Measurements from ENCODE around the gene CELSR2. TPM values are rescaled to one million over a fixed set of nuclear protein-coding genes. Genes with fewer than 3 reads are reported as not detected.

CELSR2 gene
- total RNA-seq, 1 experiment from 2014 or later, result 0.11 TPM

- H3K27me3 ChIP-seq (replicated peaks), result no peaks in the 10 kb centered on the region
- H3K27ac ChIP-seq, result no peak overlapping the region
- H3K36me3 ChIP-seq, result no peaks in the 10 kb centered on the region
- DNase-seq (ENCODE audit: low read depth in 1 of 2, low spot score in 2 of 2), result no peak
- H3K9me3 ChIP-seq (replicated peaks), result 0 out of 2 replicates have a peak, but pooled peaks cover 3% of the 10 kb centered on the region
- no peak overlapping the region for H3K4me3 ChIP-seq
- peaks cover 7% of the 10 kb centered on the region for H3K4me1 ChIP-seq (replicated peaks)
Measured at GRCh38 chr1:109258481-109259466, 9.4 kb downstream of the CELSR2 start.

GRCh38 chr1:109259674-109260557, 10.6 kb downstream of the CELSR2 start:
- Histone ChIP-seq H3K4me1 (replicated peaks) (no peaks in the 10 kb centered on the region), H3K4me3 (no peak overlapping the region), H3K36me3 (no peaks in the 10 kb centered on the region), H3K27ac (no peak overlapping the region), H3K9me3 (replicated peaks) (0 out of 2 replicates have a peak, but pooled peaks cover 3% of the 10 kb centered on the region), H3K27me3 (replicated peaks) (no peaks in the 10 kb centered on the region)
- DNase-seq (ENCODE audit: low read depth in 1 of 2, low spot score in 2 of 2), result no peak

GRCh38 chr1:109261006-109261405, 11.7 kb downstream of the CELSR2 start:
- Histone ChIP-seq H3K36me3 (no peaks in the 10 kb centered on the region), H3K27ac (no peak overlapping the region), H3K4me3 (no peak overlapping the region), H3K9me3 (replicated peaks) (0 out of 2 replicates have a peak, but pooled peaks cover 3% of the 10 kb centered on the region), H3K4me1 (replicated peaks) (no peaks in the 10 kb centered on the region), H3K27me3 (replicated peaks) (no peaks in the 10 kb centered on the region)
- no peak for DNase-seq (ENCODE audit: low read depth in 1 of 2, low spot score in 2 of 2)

- Histone ChIP-seq H3K27me3 (replicated peaks) (no peaks in the 10 kb centered on the region), H3K27ac (no peak overlapping the region)
- no peak for DNase-seq (ENCODE audit: low read depth in 1 of 2, low spot score in 2 of 2)
Measured at GRCh38 chr1:109261578-109261977, 12.2 kb downstream of the CELSR2 start.

DNA sequence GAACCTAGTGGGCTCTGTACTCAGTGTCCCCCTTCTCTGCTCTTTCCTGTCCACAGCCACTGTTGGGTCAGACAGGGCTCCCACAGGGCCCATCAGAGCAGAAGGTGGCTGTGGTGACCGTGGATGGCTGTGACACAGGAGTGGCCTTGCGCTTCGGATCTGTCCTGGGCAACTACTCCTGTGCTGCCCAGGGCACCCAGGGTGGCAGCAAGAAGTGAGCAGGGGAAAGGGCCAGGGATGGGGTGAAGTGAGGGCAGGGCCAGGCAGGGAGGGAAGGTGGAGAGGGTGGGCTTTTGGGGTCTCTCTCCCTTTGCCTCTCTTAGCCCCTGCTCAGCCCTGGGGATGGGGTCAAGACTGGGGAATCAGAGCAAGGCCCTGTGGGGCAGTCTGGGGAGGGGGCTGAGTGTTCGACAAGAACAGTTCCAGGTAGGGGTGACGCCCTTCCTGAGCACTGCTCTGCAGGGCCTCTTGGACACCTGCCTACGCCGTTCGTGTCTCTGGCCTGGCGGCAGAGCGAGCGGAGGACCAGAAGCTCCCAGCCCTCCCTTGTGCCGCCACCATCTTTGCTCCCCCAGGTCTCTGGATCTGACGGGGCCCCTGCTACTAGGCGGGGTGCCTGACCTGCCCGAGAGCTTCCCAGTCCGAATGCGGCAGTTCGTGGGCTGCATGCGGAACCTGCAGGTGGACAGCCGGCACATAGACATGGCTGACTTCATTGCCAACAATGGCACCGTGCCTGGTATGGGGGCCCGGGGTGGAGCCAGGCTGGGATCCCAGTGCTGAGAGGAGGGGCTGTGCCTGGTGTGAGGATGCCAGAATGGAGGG, 13.1 kb downstream of the CELSR2 start:
- Histone ChIP-seq H3K4me3 (no peak overlapping the region), H3K27ac (no peak overlapping the region), H3K27me3 (replicated peaks) (no peaks in the 10 kb centered on the region), H3K36me3 (no peaks in the 10 kb centered on the region), H3K4me1 (replicated peaks) (no peaks in the 10 kb centered on the region), H3K9me3 (replicated peaks) (0 out of 2 replicates have a peak, but pooled peaks cover 3% of the 10 kb centered on the region)
- no peak for DNase-seq (ENCODE audit: low read depth in 1 of 2, low spot score in 2 of 2)

More at GRCh38 chr1:109261578-109261977, 12.2 kb downstream of the CELSR2 start:
- 0 out of 2 replicates have a peak, but pooled peaks cover 3% of the 10 kb centered on the region for H3K9me3 ChIP-seq (replicated peaks)
- H3K36me3 ChIP-seq, result no peaks in the 10 kb centered on the region
- no peaks in the 10 kb centered on the region for H3K4me1 ChIP-seq (replicated peaks)
- H3K4me3 ChIP-seq, result no peak overlapping the region

- Histone ChIP-seq H3K4me3 (no peak overlapping the region), H3K27ac (no peak overlapping the region), H3K4me1 (replicated peaks) (no peaks in the 10 kb centered on the region), H3K27me3 (replicated peaks) (no peaks in the 10 kb centered on the region), H3K9me3 (replicated peaks) (0 out of 2 replicates have a peak, but pooled peaks cover 3% of the 10 kb centered on the region), H3K36me3 (no peaks in the 10 kb centered on the region)
- DNase-seq (ENCODE audit: low read depth in 1 of 2, low spot score in 2 of 2), result no peak
Measured at GRCh38 chr1:109263234-109263596, 13.9 kb downstream of the CELSR2 start.

DNA sequence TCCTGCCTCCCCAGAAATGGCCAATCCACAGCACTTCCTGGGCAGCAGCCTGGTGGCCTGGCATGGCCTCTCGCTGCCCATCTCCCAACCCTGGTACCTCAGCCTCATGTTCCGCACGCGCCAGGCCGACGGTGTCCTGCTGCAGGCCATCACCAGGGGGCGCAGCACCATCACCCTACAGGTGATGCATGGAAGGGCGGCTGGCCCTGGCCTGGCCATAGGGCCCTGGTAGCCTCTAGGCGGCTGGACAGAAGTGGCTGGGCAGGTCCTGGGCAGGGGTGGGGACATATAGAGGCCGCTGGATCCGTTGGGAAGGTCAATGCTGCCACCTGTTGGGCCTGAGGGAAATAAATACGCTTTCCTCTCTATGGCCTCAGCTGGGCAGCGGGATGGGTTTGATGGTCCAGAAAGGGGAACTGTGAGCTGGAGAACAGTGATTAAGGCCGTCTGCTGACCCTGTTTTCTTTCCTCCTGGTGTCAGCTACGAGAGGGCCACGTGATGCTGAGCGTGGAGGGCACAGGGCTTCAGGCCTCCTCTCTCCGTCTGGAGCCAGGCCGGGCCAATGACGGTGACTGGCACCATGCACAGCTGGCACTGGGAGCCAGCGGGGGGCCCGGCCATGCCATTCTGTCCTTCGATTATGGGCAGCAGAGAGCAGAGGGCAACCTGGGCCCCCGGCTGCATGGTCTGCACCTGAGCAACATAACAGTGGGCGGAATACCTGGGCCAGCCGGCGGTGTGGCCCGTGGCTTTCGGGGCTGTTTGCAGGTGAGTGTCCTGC, 14.4 kb downstream of the CELSR2 start:
- peak; percentile 80 to 97 for DNase-seq (ENCODE audit: low read depth in 1 of 2, low spot score in 2 of 2)
- no peaks in the 10 kb centered on the region for H3K27me3 ChIP-seq (replicated peaks)
- no peak overlapping the region for H3K27ac ChIP-seq

DNA sequence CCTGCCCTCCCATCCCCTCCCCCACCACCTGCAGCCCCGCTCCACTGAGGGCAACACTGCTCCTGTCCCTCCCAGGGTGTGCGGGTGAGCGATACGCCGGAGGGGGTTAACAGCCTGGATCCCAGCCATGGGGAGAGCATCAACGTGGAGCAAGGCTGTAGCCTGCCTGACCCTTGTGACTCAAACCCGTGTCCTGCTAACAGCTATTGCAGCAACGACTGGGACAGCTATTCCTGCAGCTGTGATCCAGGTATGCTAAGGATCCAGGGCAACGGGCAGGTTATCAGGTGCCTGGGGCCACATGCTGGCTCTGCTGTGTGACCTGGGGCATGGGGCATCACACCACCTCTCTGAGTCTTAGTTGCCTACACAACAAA, 15.0 kb downstream of the CELSR2 start:
- Histone ChIP-seq H3K27ac (no peak overlapping the region), H3K36me3 (no peaks in the 10 kb centered on the region), H3K4me3 (no peak overlapping the region), H3K9me3 (replicated peaks) (0 out of 2 replicates have a peak, but pooled peaks cover 3% of the 10 kb centered on the region), H3K27me3 (replicated peaks) (no peaks in the 10 kb centered on the region), H3K4me1 (replicated peaks) (no peaks in the 10 kb centered on the region)
- no peak for DNase-seq (ENCODE audit: low read depth in 1 of 2, low spot score in 2 of 2)

More for the DNA sequence above, 14.4 kb downstream of the CELSR2 start:
- Histone ChIP-seq H3K9me3 (replicated peaks) (0 out of 2 replicates have a peak, but pooled peaks cover 3% of the 10 kb centered on the region), H3K4me1 (replicated peaks) (no peaks in the 10 kb centered on the region), H3K4me3 (no peak overlapping the region), H3K36me3 (no peaks in the 10 kb centered on the region)

DNA sequence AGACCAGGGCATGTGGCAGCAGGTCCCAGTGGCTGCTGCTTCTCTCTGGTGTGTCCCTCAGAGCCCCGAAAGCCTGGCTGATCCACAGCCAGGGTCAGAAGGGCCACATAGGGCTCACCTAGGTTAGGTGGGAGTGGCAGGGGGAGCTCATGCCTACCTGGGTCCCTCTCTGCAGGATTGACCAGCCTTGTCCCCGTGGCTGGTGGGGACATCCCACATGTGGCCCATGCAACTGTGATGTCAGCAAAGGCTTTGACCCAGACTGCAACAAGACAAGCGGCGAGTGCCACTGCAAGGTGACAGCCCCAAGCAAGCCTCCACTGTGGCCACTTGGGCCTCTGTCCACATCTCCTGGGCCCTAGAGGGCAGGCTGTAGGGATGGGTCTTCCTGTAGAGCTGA, 15.7 kb downstream of the CELSR2 start:
- no peak for DNase-seq (ENCODE audit: low read depth in 1 of 2, low spot score in 2 of 2)
- Histone ChIP-seq H3K9me3 (replicated peaks) (0 out of 2 replicates have a peak, but pooled peaks cover 3% of the 10 kb centered on the region), H3K4me3 (no peak overlapping the region), H3K27me3 (replicated peaks) (no peaks in the 10 kb centered on the region), H3K27ac (no peak overlapping the region), H3K4me1 (replicated peaks) (no peaks in the 10 kb centered on the region), H3K36me3 (no peaks in the 10 kb centered on the region)

- H3K4me1 ChIP-seq (replicated peaks), result no peaks in the 10 kb centered on the region
- H3K36me3 ChIP-seq, result no peaks in the 10 kb centered on the region
- H3K4me3 ChIP-seq, result no peak overlapping the region
- no peaks in the 10 kb centered on the region for H3K27me3 ChIP-seq (replicated peaks)
- DNase-seq (ENCODE audit: low read depth in 1 of 2, low spot score in 2 of 2), result peak in 1 of 2 experiments; percentile 31
- H3K9me3 ChIP-seq (replicated peaks), result 0 out of 2 replicates have a peak, but pooled peaks cover 3% of the 10 kb centered on the region
- H3K27ac ChIP-seq, result no peak overlapping the region
Measured at GRCh38 chr1:109265741-109266330, 16.5 kb downstream of the CELSR2 start.

- H3K4me1 ChIP-seq (replicated peaks), result no peaks in the 10 kb centered on the region
- no peak overlapping the region for H3K4me3 ChIP-seq
- DNase-seq (ENCODE audit: low read depth in 1 of 2, low spot score in 2 of 2), result no peak
- H3K27ac ChIP-seq, result no peak overlapping the region
- no peaks in the 10 kb centered on the region for H3K36me3 ChIP-seq
- no peaks in the 10 kb centered on the region for H3K27me3 ChIP-seq (replicated peaks)
- H3K9me3 ChIP-seq (replicated peaks), result 0 out of 2 replicates have a peak, but pooled peaks cover 3% of the 10 kb centered on the region
Measured at GRCh38 chr1:109266965-109267364, 17.6 kb downstream of the CELSR2 start.

DNA sequence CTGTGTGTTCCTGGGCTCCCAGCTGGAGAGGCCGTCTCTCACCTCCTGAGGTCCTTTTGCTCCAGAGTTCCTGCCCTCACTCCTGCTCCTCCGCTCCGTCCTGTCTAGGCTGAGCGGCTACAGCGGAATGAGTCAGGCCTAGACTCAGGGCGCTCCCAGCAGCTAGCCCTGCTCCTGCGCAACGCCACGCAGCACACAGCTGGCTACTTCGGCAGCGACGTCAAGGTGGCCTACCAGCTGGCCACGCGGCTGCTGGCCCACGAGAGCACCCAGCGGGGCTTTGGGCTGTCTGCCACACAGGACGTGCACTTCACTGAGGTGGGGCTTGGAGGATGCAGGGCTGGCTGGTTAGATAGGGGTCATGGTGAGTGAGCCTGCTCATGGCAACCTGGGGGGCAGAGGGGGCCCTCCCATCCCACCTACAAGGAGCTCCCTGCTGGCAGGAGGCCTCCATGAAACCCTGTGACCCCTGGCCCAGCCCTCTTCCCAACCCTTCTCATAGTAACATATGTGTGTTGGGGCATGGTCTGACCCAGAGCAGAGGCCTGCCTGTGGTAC, 18.5 kb downstream of the CELSR2 start:
- DNase-seq (ENCODE audit: low read depth in 1 of 2, low spot score in 2 of 2), result peak in 1 of 2 experiments; percentile 41
- Histone ChIP-seq H3K4me1 (replicated peaks) (no peaks in the 10 kb centered on the region), H3K27me3 (replicated peaks) (no peaks in the 10 kb centered on the region), H3K36me3 (no peaks in the 10 kb centered on the region), H3K9me3 (replicated peaks) (0 out of 2 replicates have a peak, but pooled peaks cover 3% of the 10 kb centered on the region), H3K27ac (no peak overlapping the region), H3K4me3 (no peak overlapping the region)

All from SJSA1 (cell line).